Measurements from ENCODE around the gene TMEM229B.

DNA sequence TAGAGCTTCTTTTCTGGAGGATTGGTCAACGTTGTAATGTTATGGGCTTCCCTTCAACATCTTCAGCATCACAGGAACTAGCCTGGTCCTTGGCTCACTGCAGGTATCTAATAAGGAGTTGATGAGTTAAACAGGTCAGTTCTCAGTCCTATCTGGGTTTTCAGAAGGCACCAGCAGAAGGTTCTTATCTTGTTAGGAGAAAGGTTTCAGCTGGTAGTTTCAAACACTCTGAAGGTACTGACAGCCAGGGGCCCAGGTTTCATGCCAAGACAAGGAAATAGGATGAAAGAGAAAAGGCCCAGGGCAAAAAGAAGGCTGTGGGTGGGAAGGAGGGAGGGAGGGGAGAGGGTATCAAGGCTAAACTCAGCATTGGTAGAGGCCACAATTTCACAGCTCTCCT is 21.4 kb downstream of the TMEM229B start:
- TF ChIP-seq, protein P1, sequence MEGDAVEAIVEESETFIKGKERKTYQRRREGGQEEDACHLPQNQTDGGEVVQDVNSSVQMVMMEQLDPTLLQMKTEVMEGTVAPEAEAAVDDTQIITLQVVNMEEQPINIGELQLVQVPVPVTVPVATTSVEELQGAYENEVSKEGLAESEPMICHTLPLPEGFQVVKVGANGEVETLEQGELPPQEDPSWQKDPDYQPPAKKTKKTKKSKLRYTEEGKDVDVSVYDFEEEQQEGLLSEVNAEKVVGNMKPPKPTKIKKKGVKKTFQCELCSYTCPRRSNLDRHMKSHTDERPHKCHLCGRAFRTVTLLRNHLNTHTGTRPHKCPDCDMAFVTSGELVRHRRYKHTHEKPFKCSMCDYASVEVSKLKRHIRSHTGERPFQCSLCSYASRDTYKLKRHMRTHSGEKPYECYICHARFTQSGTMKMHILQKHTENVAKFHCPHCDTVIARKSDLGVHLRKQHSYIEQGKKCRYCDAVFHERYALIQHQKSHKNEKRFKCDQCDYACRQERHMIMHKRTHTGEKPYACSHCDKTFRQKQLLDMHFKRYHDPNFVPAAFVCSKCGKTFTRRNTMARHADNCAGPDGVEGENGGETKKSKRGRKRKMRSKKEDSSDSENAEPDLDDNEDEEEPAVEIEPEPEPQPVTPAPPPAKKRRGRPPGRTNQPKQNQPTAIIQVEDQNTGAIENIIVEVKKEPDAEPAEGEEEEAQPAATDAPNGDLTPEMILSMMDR (IDR thresholded peaks at IDR 0.05) = no peak
- TF ChIP-seq POLR2AphosphoS5 (IDR thresholded peaks at IDR 0.05) = no peak

All from suprapubic skin (tissue), 3 donors.